GM23248 (cell line): Measurements from ENCODE around the gene PRKX.
"Not testable (repeated sequence)": the region's sequence is repeated elsewhere in the genome, so short reads cannot be mapped to it uniquely, and the experiment has no call there.

ENCODE experiments used
- EZH2 ChIP-seq: fragments of 200-600 bp; sonication (generic); IDR thresholded peaks from 2 replicates; pipeline ENCODE4 v1.6.1; 2018; ENCODE audit warnings: antibody characterized with exemption, mild to moderate bottlenecking; ENCODE audit not compliant: insufficient read depth, poor library complexity, severe bottlenecking
- EZH2phosphoT487 ChIP-seq: fragments of 200-600 bp; sonication (generic); IDR thresholded peaks from 2 replicates; pipeline ENCODE4 v1.6.1; 2018; ENCODE audit warnings: antibody characterized with exemption, moderate library complexity, mild to moderate bottlenecking, low read depth; ENCODE audit not compliant: insufficient read depth

DNA sequence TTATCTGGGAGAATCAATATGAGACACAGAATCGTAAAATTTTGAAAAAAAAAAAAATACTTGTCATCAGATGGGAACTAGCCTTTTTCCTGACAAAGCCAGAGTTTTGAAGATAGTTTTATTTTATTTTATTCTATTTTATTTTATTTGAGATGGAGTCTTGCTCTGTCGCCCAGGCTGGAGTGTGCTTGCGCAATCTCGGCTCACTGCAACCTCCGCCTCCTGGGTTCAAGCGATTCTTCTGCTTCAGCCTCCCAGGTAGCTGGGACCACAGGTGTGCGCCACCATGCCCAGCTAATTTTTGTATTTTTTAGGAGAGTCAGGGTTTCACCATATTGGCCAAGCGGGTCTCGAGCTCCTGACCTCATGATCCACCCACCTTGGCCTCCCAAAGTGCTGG, 10.0 kb upstream of the PRKX start:
- TF ChIP-seq EZH2, EZH2phosphoT487: not testable (repeated sequence)
